PFSK-1 (cell line): ENCODE data around the gene MED27.

ENCODE experiments used
- POLR2AphosphoS5 ChIP-seq: IDR thresholded peaks from 2 replicates; pipeline ENCODE4 v1.6.1; 2012; ENCODE audit warnings: low read depth, mild to moderate bottlenecking, control low read depth, low read length, moderate library complexity
- REST ChIP-seq, 2 experiments: IDR thresholded peaks; 2 replicates each; pipeline versions ENCODE4 v1.6.1 to v1.8.0; 2011 to 2012; ENCODE audit warnings: low read depth in 2 of 2, low read length in 2 of 2, control low read depth in 1 of 2, inconsistent platforms in 1 of 2, mild to moderate bottlenecking in 1 of 2, moderate library complexity in 1 of 2; ENCODE audit not compliant: insufficient read depth in 1 of 2

DNA sequence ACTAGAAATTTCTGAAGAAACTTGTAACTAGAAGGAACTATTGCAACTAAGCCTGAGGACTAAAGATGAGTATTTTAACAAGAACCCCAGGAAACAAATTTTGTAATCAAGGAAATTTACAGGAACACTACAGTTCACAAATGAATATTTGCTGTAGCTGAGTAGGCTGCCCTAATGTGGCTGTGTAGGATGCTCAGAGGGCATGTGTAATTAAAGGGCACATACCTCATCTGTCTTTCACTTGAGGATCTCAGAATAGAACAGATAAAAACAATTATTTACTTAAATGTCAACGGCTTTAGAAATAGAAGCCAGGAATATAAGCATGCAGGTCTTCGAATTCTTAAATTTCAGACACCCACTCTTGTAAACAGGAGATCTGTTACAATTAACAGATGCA, 119.8 kb downstream of the MED27 start:
- no peak for TF ChIP-seq REST (IDR thresholded peaks at IDR 0.05; ENCODE audit: insufficient read depth in 1 of 2, low read depth in 2 of 2, low read length in 2 of 2)
- TF ChIP-seq POLR2AphosphoS5, result no peak
